IMR-90 (cell line): ENCODE data around the gene ARHGAP5. TPM values are rescaled to one million over a fixed set of nuclear protein-coding genes. Genes with fewer than 3 reads are reported as not detected.

Source experiments
- ATAC-seq: fragments of 200-7000 bp; cut with Tn5 transposase; 2 replicates; pipeline ENCODE4 v1.9.1; 2020; ENCODE audit warnings: low read depth, mild to moderate bottlenecking, moderate library complexity
- BruUV-seq: library from RNA; stranded (reverse); fragments of 400-500 nt; replicated peaks from 2 replicates; lab custom pipeline; 2021; lab: Mats Ljungman, UMichigan
- CTCF ChIA-PET: fragments of 300-600 bp; formaldehyde crosslinking; extraction: SDS; loops from one replicate; lab custom pipeline; 2021; ENCODE audit warnings: antibody characterized with exemption; lab: Yijun Ruan, JAX
- POLR2A ChIA-PET: fragments of 300-600 bp; sonication (Branson Sonifier 250); formaldehyde crosslinking; loops from one replicate; lab custom pipeline; 2022; ENCODE audit warnings: antibody characterized with exemption; ENCODE audit not compliant: unreplicated experiment; lab: Charles Lee
- DNase-seq: peaks from one replicate; pipeline ENCODE4 v3.0.0; 2013
- H2AFZ ChIP-seq: replicated peaks from 2 replicates; pipeline ENCODE3; 2013; ENCODE audit warnings: low read length, mild to moderate bottlenecking; ENCODE audit not compliant: poor library complexity
- H2AK5ac ChIP-seq: 2 replicates; pipeline ENCODE4 v1.6.1; 2013; ENCODE audit warnings: low read depth, low read length, inconsistent platforms
- H2AK9ac ChIP-seq: replicated peaks from 2 replicates; pipeline ENCODE3; 2013; ENCODE audit warnings: mild to moderate bottlenecking, low read depth, low read length, moderate library complexity; ENCODE audit not compliant: poor library complexity
- H2BK120ac ChIP-seq: 2 replicates; pipeline ENCODE4 v1.6.1; 2013; ENCODE audit warnings: low read depth, low read length, inconsistent platforms
- H2BK15ac ChIP-seq: 3 replicates; pipeline ENCODE4 v1.6.1; 2013; ENCODE audit warnings: low read depth, low read length, inconsistent platforms
- H2BK20ac ChIP-seq: 2 replicates; pipeline ENCODE4 v1.6.1; 2013; ENCODE audit warnings: low read depth, mild to moderate bottlenecking, inconsistent platforms, low read length, moderate library complexity
- H2BK5ac ChIP-seq: 2 replicates; pipeline ENCODE4 v1.6.1; 2013; ENCODE audit warnings: mild to moderate bottlenecking, low read depth, low read length, inconsistent platforms; ENCODE audit not compliant: poor library complexity, severe bottlenecking
- H3K14ac ChIP-seq: replicated peaks from 2 replicates; pipeline ENCODE4 v1.6.1; 2013; ENCODE audit warnings: low read depth, low read length, inconsistent platforms
- H3K18ac ChIP-seq: 2 replicates; pipeline ENCODE4 v1.6.1; 2013; ENCODE audit warnings: low read depth, low read length, control low read depth
- H3K23ac ChIP-seq: 2 replicates; pipeline ENCODE4 v1.6.1; 2013; ENCODE audit warnings: low read depth, low read length, inconsistent platforms
- H3K27ac ChIP-seq: 2 replicates; pipeline ENCODE4 v1.5.1; 2013; ENCODE audit warnings: mild to moderate bottlenecking, control low read depth, low read length; ENCODE audit not compliant: insufficient read depth
- H3K27me3 ChIP-seq: 2 replicates; pipeline ENCODE4 v1.6.1; 2013; ENCODE audit warnings: low read length; ENCODE audit not compliant: control insufficient read depth, insufficient read depth
- H3K36me3 ChIP-seq: 2 replicates; pipeline ENCODE4 v1.6.1; 2013; ENCODE audit warnings: low read length, mixed read lengths; ENCODE audit not compliant: control insufficient read depth, insufficient read depth
- H3K4ac ChIP-seq: 2 replicates; pipeline ENCODE4 v1.6.1; 2013; ENCODE audit warnings: low read depth, low read length, inconsistent platforms
- H3K4me1 ChIP-seq: 2 replicates; pipeline ENCODE4 v1.6.1; 2013; ENCODE audit warnings: low read length, mixed read lengths; ENCODE audit not compliant: control insufficient read depth, insufficient read depth
- H3K4me2 ChIP-seq: 2 replicates; pipeline ENCODE4 v1.6.1; 2013; ENCODE audit warnings: low read depth, mild to moderate bottlenecking, control low read depth, low read length, moderate library complexity
- H3K4me3 ChIP-seq: 2 replicates; pipeline ENCODE4 v1.5.1; 2013; ENCODE audit warnings: low read depth, mild to moderate bottlenecking, control low read depth, low read length, moderate library complexity; ENCODE audit not compliant: insufficient read depth
- H3K56ac ChIP-seq: 2 replicates; pipeline ENCODE4 v1.6.1; 2013; ENCODE audit warnings: low read length, inconsistent platforms; ENCODE audit not compliant: insufficient read depth; ENCODE audit errors: extremely low read depth
- H3K79me1 ChIP-seq, 2 experiments: 2 replicates each; pipeline ENCODE4 v1.6.1; 2013; ENCODE audit warnings: low read length in 2 of 2, inconsistent platforms in 1 of 2, low read depth in 1 of 2
- H3K9ac ChIP-seq: 2 replicates; pipeline ENCODE4 v1.6.1; 2013; ENCODE audit warnings: low read depth, low read length, control low read depth
- H3K9me1 ChIP-seq: 2 replicates; pipeline ENCODE4 v1.6.1; 2013; ENCODE audit warnings: low read length, inconsistent platforms; ENCODE audit not compliant: insufficient read depth
- H3K9me3 ChIP-seq: 2 replicates; pipeline ENCODE4 v1.6.1; 2013; ENCODE audit warnings: low read length; ENCODE audit not compliant: control insufficient read depth, insufficient read depth
- H4K20me1 ChIP-seq: 2 replicates; pipeline ENCODE4 v1.6.1; 2013; ENCODE audit warnings: low read length, inconsistent platforms; ENCODE audit not compliant: insufficient read depth
- H4K5ac ChIP-seq: 2 replicates; pipeline ENCODE4 v1.6.1; 2013; ENCODE audit warnings: mild to moderate bottlenecking, low read depth, low read length, control low read depth
- H4K8ac ChIP-seq, 2 experiments: 2 replicates each; pipeline ENCODE4 v1.6.1; 2013; ENCODE audit warnings: low read depth in 2 of 2, low read length in 2 of 2, control low read depth in 1 of 2, inconsistent platforms in 1 of 2
- H4K91ac ChIP-seq: 2 replicates; pipeline ENCODE4 v1.6.1; 2013; ENCODE audit warnings: low read depth, low read length, inconsistent platforms; ENCODE audit not compliant: insufficient read depth
- ELK1 ChIP-seq: fragments of 150-350 bp; IDR thresholded peaks from 2 replicates; pipeline ENCODE4 v1.6.1; 2016; ENCODE audit warnings: low read depth, mild to moderate bottlenecking, low read length, moderate library complexity, borderline replicate concordance
- MAZ ChIP-seq: IDR thresholded peaks from 2 replicates; pipeline ENCODE4 v1.6.1; 2012; ENCODE audit warnings: low read depth, mild to moderate bottlenecking, low read length, improper control_type of control experiment, moderate library complexity, borderline replicate concordance
- RAD21 ChIP-seq: IDR thresholded peaks from 2 replicates; pipeline ENCODE4 v1.6.1; 2012; ENCODE audit warnings: low read length, improper control_type of control experiment
- WGBS, 2 experiments: methylation state at CpG; one replicate each; pipeline versions ENCODE4 v1.1.5 to v1.1.7; 2013; ENCODE audit warnings: missing lambda C conversion rate in 2 of 2; ENCODE audit not compliant: insufficient read length in 1 of 2; ENCODE audit errors: extremely low coverage in 2 of 2; 5-methylcytosine and 5-hydroxymethylcytosine counted together
- dilution Hi-C: fragments of 300-500 bp; cut with HindIII; formaldehyde crosslinking; loops from one replicate; pipeline ENCODE4 v1.14.3; 2018; ENCODE audit warnings: low sequenced_read_pairs; ENCODE audit not compliant: unreplicated experiment
- in situ Hi-C: fragments of 300-500 bp; cut with MboI; formaldehyde crosslinking; loops from 3 replicates; pipeline ENCODE4 v1.14.3; 2019; ENCODE audit warnings: low sequenced_read_pairs, inconsistent platforms, mixed read lengths
- intact Hi-C: fragments of 100-400 bp; cut with micrococcal nuclease; formaldehyde crosslinking; loops from 2 replicates; pipeline ENCODE4 v1.10.0; 2022
- polyA plus RNA-seq, 3 experiments: library from polyadenylated mRNA; depleted of rRNA; stranded (reverse); fragments of >200 nt; gene quantifications; 2 replicates each; pipeline ENCODE4 v1.2.3, GENCODE V29; 2012; ENCODE audit warnings: low replicate concordance in 1 of 3
- total RNA-seq: library from RNA; depleted of rRNA; stranded (reverse); fragments of >200 nt; gene quantifications from 2 replicates; pipeline ENCODE4 v1.2.3, GENCODE V29; 2012

Gene ARHGAP5
- total and polyA plus RNA-seq, 2 of the 4 experiments (the other 2 are of a cell fraction), result 7.4 to 45.3 TPM

- TF ChIP-seq ELK1, result no peak
Measured at GRCh38 chr14:32073537-32074189, 3.4 kb upstream of the ARHGAP5 start (continued).

- Histone ChIP-seq H4K20me1 (peaks cover 22% of the 10 kb centered on the region), H3K4ac (no peak overlapping the region), H3K36me3 (no peaks in the 10 kb centered on the region), H4K91ac (no peak overlapping the region), H3K56ac (no peak overlapping the region), H3K18ac (no peak overlapping the region), H3K27me3 (no peaks in the 10 kb centered on the region), H3K79me1 (peaks cover 6 to 10% of the 10 kb centered on the region in 2 experiments; a peak in 3 of 4 replicates), H2AFZ (no peak overlapping the region), H3K27ac (no peak overlapping the region), H3K14ac (no peak overlapping the region), H2BK15ac (no peak overlapping the region), H3K4me3 (no peak overlapping the region), H2AK9ac (no peak overlapping the region), H2AK5ac (no peak overlapping the region), H3K9me3 (no peaks in the 10 kb centered on the region), H3K4me2 (peak overlapping the region; percentile 58), H4K5ac (no peak overlapping the region), H2BK5ac (peak overlapping the region; percentile 16), H3K23ac (no peak overlapping the region), H3K4me1 (no peaks in the 10 kb centered on the region), H2BK20ac (no peak overlapping the region), H3K9ac (no peak overlapping the region), H2BK120ac (no peak overlapping the region), H4K8ac (no peak overlapping the region), H3K9me1 (no peaks in the 10 kb centered on the region)
- intact Hi-C loops (loop anchor here (5.0 kb wide), 2 partner anchors 297 to 563 kb away; no protein-coding TSS in a partner anchor), dilution Hi-C loops (no loop called here), in situ Hi-C loops (loop anchor here (5.0 kb wide), 1 partner anchor 392 kb away; no protein-coding TSS in a partner anchor)
- POLR2A ChIA-PET, result interaction anchor here (0.5 kb wide), 1 partner anchor 138 kb away, joined by 7 read pairs; no protein-coding TSS in a partner anchor
- WGBS, 2 experiments, result no CpG with 5 or more reads among the region's 8 CpGs
- no TSS peak for BruUV-seq
- DNase-seq (peak; percentile 1), ATAC-seq (no peak)
- CTCF ChIA-PET, result interaction anchor here (0.6 kb wide), 1 partner anchor 580 kb away, joined by 3 read pairs; no protein-coding TSS in a partner anchor
- TF ChIP-seq RAD21, result no peak
- no peak for TF ChIP-seq MAZ
Measured at GRCh38 chr14:32074887-32075572, 2.1 kb upstream of the ARHGAP5 start.
